Small intestine (tissue), 7 donors: ENCODE data around the gene UFM1. TPM values are rescaled to one million over a fixed set of nuclear protein-coding genes. Genes with fewer than 3 reads are reported as not detected.
A peak's percentile ranks its signal among the peaks of the same experiment; 100 is the strongest.

Source experiments
- DNase-seq, 2 donors: peaks; one replicate each; pipeline versions ENCODE4 v3.0.0 to v3.0.0-alpha.2; 2013
- FAIRE-seq: peaks from 2 replicates; lab custom pipeline; 2012; peaks lifted over from hg19 to GRCh38; lab: Jason Lieb, UNC
- H3K27ac ChIP-seq, 3 donors: one replicate each; pipeline ENCODE4 v1.5.1; 2013; ENCODE audit warnings: low read length in 2 of 3, mild to moderate bottlenecking in 2 of 3, control low read depth in 1 of 3, inconsistent platforms in 1 of 3, low read depth in 1 of 3, moderate library complexity in 1 of 3
- H3K27me3 ChIP-seq, 3 donors: one replicate each; pipeline ENCODE4 v1.6.1; 2013; ENCODE audit warnings: low read length in 3 of 3, inconsistent platforms in 1 of 3; ENCODE audit not compliant: control insufficient read depth in 3 of 3, insufficient read depth in 3 of 3
- H3K36me3 ChIP-seq, 3 donors: one replicate each; pipeline ENCODE4 v1.6.1; 2013; ENCODE audit warnings: low read length in 3 of 3, inconsistent platforms in 1 of 3, low read depth in 1 of 3, mild to moderate bottlenecking in 1 of 3, moderate library complexity in 1 of 3; ENCODE audit not compliant: control insufficient read depth in 3 of 3, insufficient read depth in 2 of 3
- H3K4me1 ChIP-seq, 3 donors: one replicate each; pipeline ENCODE4 v1.6.1; 2013; ENCODE audit warnings: low read length in 2 of 3, inconsistent platforms in 1 of 3, low read depth in 1 of 3, mild to moderate bottlenecking in 1 of 3, moderate library complexity in 1 of 3; ENCODE audit not compliant: control insufficient read depth in 3 of 3, insufficient read depth in 2 of 3
- H3K4me3 ChIP-seq, 3 donors: one replicate each; pipeline ENCODE4 v1.5.1; 2013; ENCODE audit warnings: low read length in 3 of 3, control low read depth in 1 of 3, inconsistent platforms in 1 of 3, low read depth in 1 of 3, mild to moderate bottlenecking in 1 of 3, moderate library complexity in 1 of 3
- H3K9me3 ChIP-seq, 2 donors: one replicate each; pipeline ENCODE4 v1.6.1; 2013; ENCODE audit warnings: low read depth in 1 of 2, low read length in 1 of 2; ENCODE audit not compliant: control insufficient read depth in 2 of 2, insufficient read depth in 1 of 2
- WGBS, 3 donors: extraction: QIAGEN DNeasy Blood & Tissue Kit; methylation state at CpG; one replicate each; pipeline ENCODE4 v1.1.7; 2013; 5-methylcytosine and 5-hydroxymethylcytosine counted together
- polyA plus RNA-seq, 4 donors: library from polyadenylated mRNA; stranded (reverse) in 3 of 4; unstranded in 1 of 4; fragments of 200-250 nt in 3 of 4; fragments of 120-200 nt in 1 of 4; gene quantifications; one replicate each; pipeline versions ENCODE4 v1.2.1 to v1.2.3, GENCODE V29; 2013
- donor health status: healthy with polysubstance abuse.
- donor health status: control.
- donor health status: control.
- donor health status: Bipolar disorder and iron deficiency.
- donor health status: healthy.

UFM1 gene
- polyA plus RNA-seq, 4 donors: 32.2 to 76.2 (median 49.9) TPM

- 86 to 94% (median 93%) methylated on average over 1 of the region's 1 CpG for WGBS, 3 donors
- H3K4me3 ChIP-seq: no peak overlapping the region
Measured at GRCh38 chr13:38386421-38386820, 36.8 kb downstream of the UFM1 start.

GRCh38 chr13:38391341-38391740, 41.7 kb downstream of the UFM1 start:
- FAIRE-seq (no peak), DNase-seq (no peak)
- Histone ChIP-seq H3K27ac (no peak overlapping the region), H3K27me3 (no peaks in the 10 kb centered on the region), H3K4me3 (no peak overlapping the region), H3K36me3 (no peaks in the 10 kb centered on the region), H3K4me1 (no peaks in the 10 kb centered on the region), H3K9me3 (peaks cover 0 to 5% of the 10 kb centered on the region in 2 donors)
- WGBS, 3 donors: 84 to 96% (median 91%) methylated on average over 2 of the region's 2 CpGs

More at GRCh38 chr13:38386421-38386820, 36.8 kb downstream of the UFM1 start:
- FAIRE-seq (no peak), DNase-seq (no peak)
- Histone ChIP-seq H3K36me3 (no peaks in the 10 kb centered on the region), H3K9me3 (peaks cover 0 to 2% of the 10 kb centered on the region in 2 donors), H3K27ac (no peak overlapping the region), H3K4me1 (no peaks in the 10 kb centered on the region), H3K27me3 (no peaks in the 10 kb centered on the region)

- Histone ChIP-seq H3K4me3 (no peak overlapping the region), H3K27me3 (no peaks in the 10 kb centered on the region), H3K9me3 (peaks cover 0 to 5% of the 10 kb centered on the region in 2 donors), H3K36me3 (no peaks in the 10 kb centered on the region), H3K4me1 (no peaks in the 10 kb centered on the region), H3K27ac (no peak overlapping the region)
- 36 to 61% (median 40%) methylated on average over 1 of the region's 1 CpG for WGBS, 3 donors
- FAIRE-seq (no peak), DNase-seq (no peak)
Measured at GRCh38 chr13:38394777-38395496, 45.3 kb downstream of the UFM1 start.

- DNase-seq (no peak), FAIRE-seq (no peak)
- H3K4me3 ChIP-seq: no peak overlapping the region
- H3K27ac ChIP-seq: no peak overlapping the region
- WGBS, 3 donors: 79 to 86% (median 83%) methylated on average over 3 of the region's 3 CpGs
- H3K4me1 ChIP-seq: no peaks in the 10 kb centered on the region
- H3K36me3 ChIP-seq: no peaks in the 10 kb centered on the region
- H3K9me3 ChIP-seq: peaks cover 0 to 5% of the 10 kb centered on the region in 2 donors
- no peaks in the 10 kb centered on the region for H3K27me3 ChIP-seq
Measured at GRCh38 chr13:38395497-38395788, 45.8 kb downstream of the UFM1 start.

GRCh38 chr13:38398711-38399493, 49.3 kb downstream of the UFM1 start:
- peak overlapping the region in 1 of 3 donors; percentile 39 for H3K27ac ChIP-seq
- FAIRE-seq (no peak), DNase-seq (peak in 1 of 2 donors; percentile 1)
- H3K36me3 ChIP-seq: no peaks in the 10 kb centered on the region
- no peaks in the 10 kb centered on the region for H3K9me3 ChIP-seq
- H3K27me3 ChIP-seq: no peaks in the 10 kb centered on the region
- 43 to 76% (median 59%) methylated on average over 5 of the region's 5 CpGs for WGBS, 3 donors
- no peak overlapping the region for H3K4me3 ChIP-seq
- no peaks in the 10 kb centered on the region for H3K4me1 ChIP-seq

- DNase-seq: peak in 1 of 2 donors; percentile 7
- 16 to 32% (median 17%) methylated on average over 2 of the region's 2 CpGs for WGBS, 3 donors
Measured at GRCh38 chr13:38399535-38399934, 49.9 kb downstream of the UFM1 start.

GRCh38 chr13:38401276-38401675, 51.6 kb downstream of the UFM1 start:
- H3K27ac ChIP-seq: no peak overlapping the region
- DNase-seq: no peak
- no peaks in the 10 kb centered on the region for H3K9me3 ChIP-seq
- H3K4me3 ChIP-seq: no peak overlapping the region
- no peaks in the 10 kb centered on the region for H3K36me3 ChIP-seq
- H3K27me3 ChIP-seq: no peaks in the 10 kb centered on the region
- no peaks in the 10 kb centered on the region for H3K4me1 ChIP-seq
- no peak for FAIRE-seq

More at GRCh38 chr13:38399535-38399934, 49.9 kb downstream of the UFM1 start:
- Histone ChIP-seq H3K4me1 (no peaks in the 10 kb centered on the region), H3K27me3 (no peaks in the 10 kb centered on the region), H3K36me3 (no peaks in the 10 kb centered on the region), H3K9me3 (no peaks in the 10 kb centered on the region), H3K27ac (no peak overlapping the region), H3K4me3 (no peak overlapping the region)
- no peak for FAIRE-seq

- Histone ChIP-seq H3K4me1 (no peaks in the 10 kb centered on the region), H3K9me3 (no peaks in the 10 kb centered on the region), H3K27me3 (no peaks in the 10 kb centered on the region), H3K27ac (no peak overlapping the region), H3K4me3 (no peak overlapping the region), H3K36me3 (no peaks in the 10 kb centered on the region)
- 22 to 33% (median 26%) methylated on average over 1 of the region's 1 CpG for WGBS, 3 donors
- no peak for DNase-seq
- no peak for FAIRE-seq
Measured at GRCh38 chr13:38405216-38405615, 55.6 kb downstream of the UFM1 start.
